Right lobe of liver (tissue), 4 donors: ENCODE measurements around the gene KRT39.

Experiments
- CTCF ChIP-seq, 4 donors: fragments of 200-600 bp in 3 of 4; fragments of 450-650 bp in 1 of 4; IDR thresholded peaks; one replicate each; pipeline versions ENCODE4 v1.5.1 to v1.8.0; 2016 to 2022; ENCODE audit warnings: antibody characterized with exemption in 4 of 4, mild to moderate bottlenecking in 2 of 4
- POLR2A ChIP-seq: fragments of 450-650 bp; IDR thresholded peaks from one replicate; pipeline ENCODE4 v1.6.1; 2017; ENCODE audit warnings: antibody characterized with exemption, mild to moderate bottlenecking
- donor health status: DM: no; HTN: no; CAD: no.
- donor health status: DM: no; HTN: no; CAD: no.
- donor health status: DM: no; HTN: yes; CAD: no.

- no peak for TF ChIP-seq CTCF (IDR thresholded peaks at IDR 0.05)
- TF ChIP-seq POLR2A: no peak
These were observed 42.6 kb upstream of the KRT39 start for GRCh38 chr17:41009301-41009760.
